H7 (cell line): ENCODE data around the gene MECP2. TPM values are rescaled to one million over a fixed set of nuclear protein-coding genes. Genes with fewer than 3 reads are reported as not detected.
A peak's percentile ranks its signal among the peaks of the same experiment; 100 is the strongest.

ENCODE experiments used
- DNase-seq: peaks from one replicate; pipeline ENCODE4 v3.0.0; 2012
- H3K27me3 ChIP-seq: 2 replicates; pipeline ENCODE4 v1.6.0; 2011; ENCODE audit warnings: mild to moderate bottlenecking, low read length; ENCODE audit not compliant: control insufficient read depth, insufficient read depth
- H3K36me3 ChIP-seq: replicated peaks from 2 replicates; pipeline ENCODE4 v1.5.1; 2011; ENCODE audit warnings: low read length; ENCODE audit not compliant: control insufficient read depth, insufficient read depth
- H3K4me3 ChIP-seq: 2 replicates; pipeline ENCODE4 v1.5.1; 2011; ENCODE audit warnings: low read depth, mild to moderate bottlenecking, control low read depth, low read length, moderate library complexity; ENCODE audit not compliant: insufficient read depth
- total RNA-seq: library from RNA; depleted of rRNA; stranded (reverse); fragments of >200 nt; shearing (Covaris generic); gene quantifications from 2 replicates; pipeline ENCODE4 v1.2.3, GENCODE V29; 2014

The MECP2 gene
- total RNA-seq, 1 experiment from 2014 or later = 24.2 TPM

GRCh38 chrX:154123241-154124219 lies 26.0 kb upstream of the MECP2 start:
- no peak for DNase-seq
- H3K36me3 ChIP-seq = no peaks in the 10 kb centered on the region
- H3K27me3 ChIP-seq = no peaks in the 10 kb centered on the region
- H3K4me3 ChIP-seq = no peak overlapping the region

GRCh38 chrX:154121961-154122360 lies 24.4 kb upstream of the MECP2 start:
- H3K27me3 ChIP-seq = no peaks in the 10 kb centered on the region
- H3K36me3 ChIP-seq = no peaks in the 10 kb centered on the region
- no peak for DNase-seq
- no peak overlapping the region for H3K4me3 ChIP-seq

GRCh38 chrX:154121207-154121606 lies 23.7 kb upstream of the MECP2 start:
- no peak overlapping the region for H3K4me3 ChIP-seq

GRCh38 chrX:154120567-154120966 lies 23.1 kb upstream of the MECP2 start:
- H3K27me3 ChIP-seq = no peaks in the 10 kb centered on the region
- H3K36me3 ChIP-seq = no peaks in the 10 kb centered on the region
- H3K4me3 ChIP-seq = no peak overlapping the region
- no peak for DNase-seq

More at GRCh38 chrX:154121207-154121606, 23.7 kb upstream of the MECP2 start:
- Histone ChIP-seq H3K27me3 (no peaks in the 10 kb centered on the region), H3K36me3 (no peaks in the 10 kb centered on the region)
- no peak for DNase-seq

GRCh38 chrX:154117566-154117965 lies 20.0 kb upstream of the MECP2 start:
- Histone ChIP-seq H3K27me3 (no peaks in the 10 kb centered on the region), H3K4me3 (no peak overlapping the region), H3K36me3 (no peaks in the 10 kb centered on the region)
- DNase-seq = no peak

GRCh38 chrX:154116426-154117211 lies 19.1 kb upstream of the MECP2 start:
- Histone ChIP-seq H3K27me3 (no peaks in the 10 kb centered on the region), H3K36me3 (no peaks in the 10 kb centered on the region), H3K4me3 (no peak overlapping the region)
- DNase-seq = no peak

- DNase-seq = no peak
- Histone ChIP-seq H3K4me3 (no peak overlapping the region), H3K27me3 (no peaks in the 10 kb centered on the region), H3K36me3 (no peaks in the 10 kb centered on the region)
Measured at GRCh38 chrX:154115750-154116149, 18.2 kb upstream of the MECP2 start.

GRCh38 chrX:154115071-154115470 lies 17.6 kb upstream of the MECP2 start:
- no peak for DNase-seq
- H3K36me3 ChIP-seq = no peaks in the 10 kb centered on the region
- H3K4me3 ChIP-seq = no peak overlapping the region
- H3K27me3 ChIP-seq = no peaks in the 10 kb centered on the region

- no peaks in the 10 kb centered on the region for H3K36me3 ChIP-seq
- no peaks in the 10 kb centered on the region for H3K27me3 ChIP-seq
- no peak for DNase-seq
- no peak overlapping the region for H3K4me3 ChIP-seq
Measured at GRCh38 chrX:154114652-154115051, 17.1 kb upstream of the MECP2 start.

- no peaks in the 10 kb centered on the region for H3K36me3 ChIP-seq
- no peaks in the 10 kb centered on the region for H3K27me3 ChIP-seq
- no peak for DNase-seq
- H3K4me3 ChIP-seq = no peak overlapping the region
Measured at GRCh38 chrX:154113729-154114128, 16.2 kb upstream of the MECP2 start.

- no peaks in the 10 kb centered on the region for H3K27me3 ChIP-seq
- no peak overlapping the region for H3K4me3 ChIP-seq
- H3K36me3 ChIP-seq = no peaks in the 10 kb centered on the region
- no peak for DNase-seq
Measured at GRCh38 chrX:154098551-154098950, 1.0 kb upstream of the MECP2 start.

GRCh38 chrX:154097003-154097588 lies 421 bp downstream of the MECP2 start:
- H3K36me3 ChIP-seq = no peaks in the 10 kb centered on the region

GRCh38 chrX:154096140-154097002 lies 1.1 kb downstream of the MECP2 start:
- DNase-seq = no peak
- Histone ChIP-seq H3K4me3 (peak overlapping the region; percentile 45), H3K27me3 (no peaks in the 10 kb centered on the region), H3K36me3 (peaks cover 1% of the 10 kb centered on the region; the same call in 1 of the 2 replicates)

More at GRCh38 chrX:154097003-154097588, 421 bp downstream of the MECP2 start:
- Histone ChIP-seq H3K4me3 (peak overlapping the region; percentile 45), H3K27me3 (no peaks in the 10 kb centered on the region)
- DNase-seq = peak; percentile 93

GRCh38 chrX:154094833-154095232 lies 2.7 kb downstream of the MECP2 start:
- H3K36me3 ChIP-seq = peaks cover 1% of the 10 kb centered on the region
- no peaks in the 10 kb centered on the region for H3K27me3 ChIP-seq
- DNase-seq = no peak
- H3K4me3 ChIP-seq = no peak overlapping the region
